ENCODE data around the gene ASTN2.

- TF ChIP-seq POLR2A (IDR thresholded peaks at IDR 0.05) = no peak
- no peak for TF ChIP-seq CTCF (IDR thresholded peaks at IDR 0.05)
These were observed 949.8 kb downstream of the ASTN2 start for GRCh38 chr9:116464987-116465571.

Data from Peyer's patch (tissue), 4 donors.